CD4-positive, alpha-beta memory T cell (primary cell): ENCODE results near the gene SRRM5. TPM values are rescaled to one million over a fixed set of nuclear protein-coding genes. Genes with fewer than 3 reads are reported as not detected.

Experiments
- CTCF ChIA-PET: fragments of 350-600 bp; sonication (Branson Sonifier 250); formaldehyde crosslinking; loops from one replicate; lab custom pipeline; 2021; ENCODE audit warnings: inconsistent platforms; ENCODE audit not compliant: partially characterized antibody; lab: Charles Lee
- POLR2A ChIA-PET: fragments of 350-600 bp; sonication (Branson Sonifier 250); formaldehyde crosslinking; loops from one replicate; lab custom pipeline; 2021; ENCODE audit not compliant: partially characterized antibody; lab: Charles Lee
- DNase-seq, 5 donors: peaks; one replicate each; pipeline versions ENCODE4 v3.0.0 to v3.0.0-alpha.2; 2020 to 2022; ENCODE audit warnings: mixed read lengths in 1 of 5
- H3K27ac ChIP-seq: one replicate; pipeline ENCODE4 v1.7.0; 2013; ENCODE audit warnings: low read depth, low read length
- H3K27me3 ChIP-seq: 2 replicates; pipeline ENCODE4 v1.7.0; 2013; ENCODE audit warnings: mild to moderate bottlenecking, low read length, moderate library complexity; ENCODE audit not compliant: insufficient read depth
- H3K36me3 ChIP-seq: 2 replicates; pipeline ENCODE4 v1.7.0; 2013; ENCODE audit warnings: mild to moderate bottlenecking, low read length, moderate library complexity; ENCODE audit not compliant: insufficient read depth
- H3K4me1 ChIP-seq: 2 replicates; pipeline ENCODE4 v1.7.0; 2013; ENCODE audit warnings: mild to moderate bottlenecking, low read length, moderate library complexity; ENCODE audit not compliant: insufficient read depth
- H3K4me3 ChIP-seq, 2 donors: one replicate each; pipeline ENCODE4 v1.7.0; 2013; ENCODE audit warnings: low read length in 2 of 2, mild to moderate bottlenecking in 1 of 2
- H3K9me3 ChIP-seq, 2 donors: one replicate each; pipeline ENCODE4 v1.7.0; 2013; ENCODE audit warnings: low read length in 2 of 2, control low read depth in 1 of 2; ENCODE audit not compliant: control insufficient read depth in 1 of 2
- H3K27ac Mint-ChIP-seq, 7 donors: one replicate each; pipeline ENCODE4 v1.8.0; 2020 to 2021; ENCODE audit warnings: mixed read lengths in 7 of 7, mild to moderate bottlenecking in 6 of 7, inconsistent platforms in 3 of 7, moderate library complexity in 3 of 7
- H3K27me3 Mint-ChIP-seq, 2 donors: one replicate each; pipeline ENCODE4 v1.8.0; 2020 to 2021; ENCODE audit warnings: mixed read lengths in 2 of 2
- H3K36me3 Mint-ChIP-seq, 2 donors: one replicate each; pipeline ENCODE4 v1.8.0; 2020 to 2021; ENCODE audit warnings: mixed read lengths in 2 of 2, inconsistent platforms in 1 of 2, mild to moderate bottlenecking in 1 of 2
- H3K4me1 Mint-ChIP-seq, 4 donors: one replicate each; pipeline ENCODE4 v1.8.0; 2020 to 2021; ENCODE audit warnings: mixed read lengths in 4 of 4, mild to moderate bottlenecking in 1 of 4
- H3K4me3 Mint-ChIP-seq, 8 donors: one replicate each; pipeline ENCODE4 v1.8.0; 2020 to 2021; ENCODE audit warnings: mixed read lengths in 8 of 8, mild to moderate bottlenecking in 7 of 8, moderate library complexity in 6 of 8, inconsistent platforms in 3 of 8
- H3K9me3 Mint-ChIP-seq, 8 donors: one replicate each; pipeline ENCODE4 v1.8.0; 2020 to 2021; ENCODE audit warnings: mixed read lengths in 8 of 8, mild to moderate bottlenecking in 5 of 8, inconsistent platforms in 3 of 8, moderate library complexity in 1 of 8
- intact Hi-C: fragments of 100-400 bp; cut with micrococcal nuclease; formaldehyde crosslinking; loops from one replicate; pipeline ENCODE4 v1.15.1; 2023
- polyA plus RNA-seq, 2 donors: library from polyadenylated mRNA; unstranded; fragments of 300-500 nt; fragmentation: Illumina TruSeq; gene quantifications; one replicate each; pipeline ENCODE4 v1.2.3, GENCODE V29; 2021
- total RNA-seq, 2 experiments: library from RNA; stranded (reverse); gene quantifications; one replicate each; pipeline ENCODE4 v1.2.3, GENCODE V29; 2021

The SRRM5 gene
- total and polyA plus RNA-seq, 4 experiments from 2014 or later: 0.10 to 0.99 (median 0.83) TPM; not detected in 1

DNA sequence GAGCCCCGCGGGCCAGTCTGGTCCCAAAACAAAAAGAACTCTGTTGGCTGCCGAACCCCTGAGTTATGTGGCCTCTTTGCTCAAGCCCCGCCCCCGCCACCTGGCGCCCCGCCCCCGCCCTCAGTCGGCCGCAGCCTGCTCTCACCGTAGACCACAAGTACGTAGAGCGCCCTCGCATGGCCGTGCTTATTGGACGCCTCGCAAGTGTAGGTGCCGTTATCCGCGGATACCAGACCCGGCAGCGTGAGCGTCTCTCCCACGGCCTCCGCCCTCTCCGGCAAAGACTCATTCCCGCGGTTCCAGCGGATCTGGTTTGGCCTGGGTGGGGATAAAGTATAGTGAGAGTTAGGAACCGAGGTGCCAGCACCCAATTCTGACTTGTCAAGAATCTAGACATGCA lies 13.0 kb downstream of the SRRM5 start:
- no peaks in the 10 kb centered on the region for H3K9me3 Mint-ChIP-seq
- Histone ChIP-seq H3K4me3 (no peak overlapping the region), H3K36me3 (no peaks in the 10 kb centered on the region), H3K9me3 (no peaks in the 10 kb centered on the region), H3K4me1 (peaks cover 19% of the 10 kb centered on the region), H3K27ac (no peak overlapping the region), H3K27me3 (no peaks in the 10 kb centered on the region)
- POLR2A ChIA-PET: no interaction called here
- peaks cover 11 to 35% (median 20%) of the 10 kb centered on the region in 4 donors for H3K4me1 Mint-ChIP-seq
- intact Hi-C loops: loop anchor here (1.0 kb wide), 1 partner anchor 29 kb away; the partner anchor contains the start of genes IRGQ and ZNF576
- H3K27me3 Mint-ChIP-seq: peaks cover 2 to 9% of the 10 kb centered on the region in 2 donors
- H3K4me3 Mint-ChIP-seq: peak overlapping the region in 3 of 8 donors; percentile 4 to 49 (median 11)
- H3K27ac Mint-ChIP-seq: peak overlapping the region in 6 of 7 donors; percentile 18 to 88 (median 34)
- CTCF ChIA-PET: interaction anchor here (1.5 to 3.2 kb wide), 3 partner anchors 43 to 177 kb away, joined by 4 to 20 read pairs (median 10); no protein-coding TSS in a partner anchor
- DNase-seq: peak; percentile 78 to 89 (median 83)
- H3K36me3 Mint-ChIP-seq: no peaks in the 10 kb centered on the region

DNA sequence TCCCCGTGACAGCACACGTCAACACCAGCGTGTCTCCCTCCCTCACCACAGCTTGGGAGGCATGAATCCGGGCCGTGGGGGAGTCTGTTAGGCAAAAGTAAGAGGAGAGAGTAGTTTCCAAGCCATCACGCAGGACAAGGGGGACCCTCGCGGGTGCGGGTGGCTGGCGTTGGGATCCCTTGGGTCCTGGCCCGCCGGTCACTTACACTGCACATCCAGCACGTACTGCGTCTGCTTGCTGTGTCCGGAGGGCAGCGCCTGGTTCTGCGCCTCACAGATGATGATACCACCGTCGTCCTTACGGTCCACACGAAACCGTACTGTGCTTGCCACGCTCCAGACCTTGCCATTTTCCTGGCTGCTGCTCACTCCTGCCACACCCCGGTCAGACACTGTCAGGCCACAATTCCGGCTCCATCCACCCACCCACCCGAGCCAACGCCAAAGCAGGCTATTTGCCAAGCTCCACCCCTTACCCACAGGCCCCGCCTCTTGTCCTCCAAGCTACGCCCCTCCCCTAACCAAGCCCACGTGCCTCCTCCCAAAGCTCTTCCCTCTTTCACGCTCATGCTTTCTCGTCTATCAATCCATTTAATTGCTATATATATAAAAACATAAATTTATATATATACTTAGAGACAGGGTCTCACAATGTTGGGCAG lies 14.2 kb downstream of the SRRM5 start:
- no peak for DNase-seq
- Histone ChIP-seq H3K27me3 (no peaks in the 10 kb centered on the region), H3K4me1 (peaks cover 7% of the 10 kb centered on the region), H3K27ac (no peak overlapping the region), H3K4me3 (no peak overlapping the region), H3K36me3 (no peaks in the 10 kb centered on the region), H3K9me3 (no peaks in the 10 kb centered on the region)
- H3K36me3 Mint-ChIP-seq: no peaks in the 10 kb centered on the region
- no peaks in the 10 kb centered on the region for H3K9me3 Mint-ChIP-seq
- POLR2A ChIA-PET: interaction anchor here (0.6 kb wide), 1 partner anchor 34 kb away, joined by 3 read pairs; no protein-coding TSS in a partner anchor
- H3K4me1 Mint-ChIP-seq: peaks cover 8 to 25% (median 12%) of the 10 kb centered on the region in 4 donors
- CTCF ChIA-PET: interaction anchor here (0.9 to 3.2 kb wide), 4 partner anchors 14 to 178 kb away, joined by 4 to 20 read pairs (median 7); partner anchors contain the start of gene CADM4
- no peak overlapping the region for H3K4me3 Mint-ChIP-seq
- peaks cover 2 to 9% of the 10 kb centered on the region in 2 donors for H3K27me3 Mint-ChIP-seq
- intact Hi-C loops: loop anchor here (1.0 kb wide), 1 partner anchor 30 kb away; the partner anchor contains the start of genes IRGQ and ZNF576
- peak overlapping the region in 3 of 7 donors; percentile 32 to 70 (median 44) for H3K27ac Mint-ChIP-seq

DNA sequence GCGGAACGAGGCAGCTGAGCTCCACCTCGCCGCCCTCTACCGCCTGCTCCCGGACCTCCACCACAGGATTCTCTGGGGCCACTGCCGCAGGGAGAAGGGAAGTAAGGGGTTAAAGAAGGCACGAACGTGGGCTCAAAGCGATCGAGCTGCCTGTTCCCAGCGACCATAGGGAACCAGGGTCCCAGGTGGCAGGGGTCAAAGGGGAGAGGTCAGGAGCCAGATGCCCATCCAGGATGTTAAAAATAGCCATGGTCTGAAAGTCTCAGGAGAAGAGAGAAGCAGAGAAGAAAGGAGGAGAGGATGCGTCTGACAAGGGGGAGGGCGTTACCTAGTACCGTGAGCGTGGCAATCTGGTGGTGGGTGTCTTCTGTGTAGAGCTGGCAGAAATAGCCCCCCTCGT lies 14.9 kb downstream of the SRRM5 start:
- no peaks in the 10 kb centered on the region for H3K9me3 Mint-ChIP-seq
- no peak overlapping the region for H3K27ac Mint-ChIP-seq
- Histone ChIP-seq H3K9me3 (no peaks in the 10 kb centered on the region), H3K4me3 (no peak overlapping the region), H3K27me3 (no peaks in the 10 kb centered on the region), H3K4me1 (peaks cover 7% of the 10 kb centered on the region), H3K27ac (no peak overlapping the region), H3K36me3 (no peaks in the 10 kb centered on the region)
- intact Hi-C loops: no loop called here
- DNase-seq: no peak
- peaks cover 2 to 9% of the 10 kb centered on the region in 2 donors for H3K27me3 Mint-ChIP-seq
- H3K36me3 Mint-ChIP-seq: no peaks in the 10 kb centered on the region
- H3K4me3 Mint-ChIP-seq: peak overlapping the region in 2 of 8 donors; percentile 8 to 25
- ChIA-PET CTCF (interaction anchor here (0.7 to 3.2 kb wide), 5 partner anchors 37 to 179 kb away, joined by 3 to 20 read pairs (median 3); partner anchors contain the start of gene ZNF575), POLR2A (interaction anchor here (0.6 kb wide), 1 partner anchor 33 kb away, joined by 3 read pairs; no protein-coding TSS in a partner anchor)
- H3K4me1 Mint-ChIP-seq: peaks cover 8 to 21% (median 10%) of the 10 kb centered on the region in 4 donors

DNA sequence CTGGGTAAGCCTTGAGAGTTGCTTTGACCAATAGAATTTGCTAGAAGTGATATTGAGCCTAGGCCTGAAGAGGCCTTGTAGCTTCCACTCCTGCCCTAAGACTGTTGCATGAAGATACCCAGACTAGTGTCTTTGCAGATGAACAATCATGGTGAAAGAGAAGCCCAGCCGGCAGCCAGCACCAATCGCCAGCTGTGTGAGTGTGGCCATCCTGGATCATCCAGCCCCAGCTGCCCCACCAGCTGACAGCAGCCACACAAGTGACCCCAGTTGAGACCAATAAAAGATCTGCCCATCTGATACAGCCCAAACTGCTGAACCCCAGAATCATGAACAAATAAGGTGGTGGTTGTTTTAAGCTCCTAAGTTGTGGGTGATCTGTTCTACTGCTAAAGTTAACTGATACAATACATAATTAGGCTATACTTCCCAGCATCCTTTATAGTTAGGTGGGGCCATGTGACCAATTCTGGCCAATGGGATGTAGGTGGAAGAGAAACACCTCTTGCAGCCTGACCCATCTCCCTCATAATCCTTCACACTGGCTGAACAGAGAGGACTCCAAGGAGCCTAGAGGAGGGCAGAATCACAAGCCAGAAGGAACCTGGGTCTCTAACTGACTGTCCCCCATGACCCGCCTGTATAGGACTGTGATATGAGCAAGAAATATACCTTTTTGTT lies 16.9 kb downstream of the SRRM5 start:
- no peak overlapping the region for H3K4me3 ChIP-seq
- ChIA-PET POLR2A (no interaction called here), CTCF (interaction anchor here (1.0 to 2.1 kb wide), 3 partner anchors 74 to 104 kb away, joined by 3 to 5 read pairs (median 4); no protein-coding TSS in a partner anchor)
- H3K27me3 ChIP-seq: no peaks in the 10 kb centered on the region
- Mint-ChIP-seq H3K4me3 (no peak overlapping the region), H3K27ac (no peak overlapping the region), H3K9me3 (no peaks in the 10 kb centered on the region), H3K27me3 (peaks cover 2 to 19% of the 10 kb centered on the region in 2 donors), H3K4me1 (peaks cover 8 to 20% (median 10%) of the 10 kb centered on the region in 4 donors), H3K36me3 (no peaks in the 10 kb centered on the region)
- no peaks in the 10 kb centered on the region for H3K9me3 ChIP-seq
- intact Hi-C loops: no loop called here
- DNase-seq: no peak
- H3K27ac ChIP-seq: no peak overlapping the region
- peaks cover 7% of the 10 kb centered on the region for H3K4me1 ChIP-seq
- no peaks in the 10 kb centered on the region for H3K36me3 ChIP-seq

DNA sequence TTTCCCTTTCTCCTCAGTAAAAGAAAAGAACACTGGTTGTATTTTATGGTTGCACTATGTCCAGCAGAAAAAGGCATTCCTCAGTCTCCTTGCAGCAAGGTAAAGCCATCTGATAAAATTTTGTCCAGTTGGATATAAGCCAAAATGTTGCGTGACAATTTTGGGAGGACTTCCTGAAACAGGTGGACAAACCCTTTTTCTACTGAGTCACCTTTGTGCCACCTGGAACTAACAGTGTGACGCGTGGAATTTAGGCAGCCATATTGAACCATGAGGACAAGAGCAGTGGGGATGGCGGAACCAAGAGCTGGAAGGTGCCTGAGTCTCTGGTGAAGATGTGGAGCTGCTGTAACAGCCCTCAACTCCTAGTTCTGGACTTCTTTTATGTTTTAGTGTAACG lies 19.6 kb downstream of the SRRM5 start:
- CTCF ChIA-PET: interaction anchor here (1.5 kb wide), 2 partner anchors 32 to 112 kb away, joined by 3 to 4 read pairs; no protein-coding TSS in a partner anchor
- H3K27me3 Mint-ChIP-seq: peaks cover 4 to 19% of the 10 kb centered on the region in 2 donors
- POLR2A ChIA-PET: no interaction called here
- H3K27ac Mint-ChIP-seq: no peak overlapping the region
- H3K9me3 ChIP-seq: no peaks in the 10 kb centered on the region
- H3K4me1 ChIP-seq: no peaks in the 10 kb centered on the region
- H3K36me3 Mint-ChIP-seq: no peaks in the 10 kb centered on the region
- DNase-seq: no peak
- H3K36me3 ChIP-seq: no peaks in the 10 kb centered on the region
- H3K9me3 Mint-ChIP-seq: no peaks in the 10 kb centered on the region
- H3K27ac ChIP-seq: no peak overlapping the region
- H3K4me3 Mint-ChIP-seq: no peak overlapping the region
- H3K4me3 ChIP-seq: no peak overlapping the region
- no peaks in the 10 kb centered on the region for H3K27me3 ChIP-seq
- no peaks in the 10 kb centered on the region for H3K4me1 Mint-ChIP-seq
- intact Hi-C loops: no loop called here

DNA sequence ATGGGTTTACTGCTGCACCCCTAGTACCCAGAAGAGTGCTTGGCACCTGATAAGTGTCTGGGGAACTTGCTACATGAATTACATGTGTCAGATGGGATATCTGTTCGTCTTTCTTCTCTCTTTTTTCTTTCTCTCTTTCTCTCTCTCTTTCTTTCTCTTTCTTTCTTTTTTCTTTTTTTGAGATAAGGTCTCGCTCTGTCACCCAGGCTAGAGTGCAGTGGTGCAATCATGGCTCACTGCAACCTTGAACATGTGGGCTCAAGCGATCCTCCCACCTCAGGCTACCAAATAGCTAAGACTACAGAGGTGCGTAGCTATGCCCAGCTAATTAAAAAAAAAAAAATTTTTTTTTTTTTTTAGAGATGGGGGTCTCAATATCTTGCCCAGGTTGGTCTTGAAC lies 21.6 kb downstream of the SRRM5 start:
- intact Hi-C loops: no loop called here
- H3K36me3 ChIP-seq: no peaks in the 10 kb centered on the region
- no peak for DNase-seq
- H3K9me3 ChIP-seq: no peaks in the 10 kb centered on the region
- H3K4me3 Mint-ChIP-seq: no peak overlapping the region
- peak overlapping the region in 1 of 7 donors; percentile 1 for H3K27ac Mint-ChIP-seq
- H3K4me1 Mint-ChIP-seq: peaks cover 0 to under 1% (median 0%) of the 10 kb centered on the region in 4 donors
- ChIA-PET CTCF (no interaction called here), POLR2A (interaction anchor here (0.6 kb wide), 1 partner anchor 20 kb away, joined by 3 read pairs; no protein-coding TSS in a partner anchor)
- H3K27me3 Mint-ChIP-seq: peaks cover 11 to 12% of the 10 kb centered on the region in 2 donors
- H3K4me1 ChIP-seq: no peaks in the 10 kb centered on the region
- H3K36me3 Mint-ChIP-seq: no peaks in the 10 kb centered on the region
- H3K9me3 Mint-ChIP-seq: no peaks in the 10 kb centered on the region
- H3K4me3 ChIP-seq: no peak overlapping the region
- peaks cover 5% of the 10 kb centered on the region for H3K27me3 ChIP-seq
- no peak overlapping the region for H3K27ac ChIP-seq

DNA sequence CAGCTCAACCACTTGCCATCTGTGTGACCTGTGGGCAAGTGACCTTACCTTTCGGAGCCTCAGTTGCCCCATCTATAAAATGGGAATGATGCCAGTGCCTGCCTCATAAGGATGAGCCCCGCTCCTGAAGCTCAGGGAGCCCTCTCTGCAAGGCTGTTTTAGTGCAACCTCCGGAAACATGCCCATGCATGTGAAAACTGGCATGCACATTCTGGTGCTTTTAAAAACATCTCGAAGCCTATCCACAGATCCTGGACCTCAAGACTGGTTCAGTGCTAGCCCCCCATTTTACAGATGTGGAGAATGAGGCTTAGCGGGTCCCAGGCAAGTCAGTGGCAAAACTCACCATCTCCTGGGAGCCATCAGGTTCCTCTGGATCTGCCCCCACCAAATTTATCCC lies 22.2 kb downstream of the SRRM5 start:
- intact Hi-C loops: no loop called here
- no peaks in the 10 kb centered on the region for H3K9me3 Mint-ChIP-seq
- ChIA-PET POLR2A (no interaction called here), CTCF (no interaction called here)
- H3K27me3 Mint-ChIP-seq: peaks cover 16% of the 10 kb centered on the region in 2 donors
- peaks cover 2 to 6% (median 3%) of the 10 kb centered on the region in 4 donors for H3K4me1 Mint-ChIP-seq
- H3K36me3 ChIP-seq: no peaks in the 10 kb centered on the region
- H3K36me3 Mint-ChIP-seq: no peaks in the 10 kb centered on the region
- no peak overlapping the region for H3K4me3 ChIP-seq
- no peak for DNase-seq
- no peak overlapping the region for H3K4me3 Mint-ChIP-seq
- H3K27ac ChIP-seq: no peak overlapping the region
- no peak overlapping the region for H3K27ac Mint-ChIP-seq
- peaks cover 2% of the 10 kb centered on the region for H3K4me1 ChIP-seq
- no peaks in the 10 kb centered on the region for H3K9me3 ChIP-seq
- H3K27me3 ChIP-seq: peaks cover 11% of the 10 kb centered on the region
